Measurements from ENCODE around the gene LRRC72.

- TF ChIP-seq CTCF (IDR thresholded peaks at IDR 0.05): no peak
- TF ChIP-seq POLR2A (IDR thresholded peaks at IDR 0.05): no peak
- TF ChIP-seq POLR2AphosphoS5 (IDR thresholded peaks at IDR 0.05): no peak
These were observed 59.7 kb downstream of the LRRC72 start for GRCh38 chr7:16586081-16586874.

Measured in breast epithelium (tissue), 3 donors.